Spleen (tissue), 7 donors: ENCODE measurements around the gene GALNT16.

Experiments used
- POLR2A ChIP-seq, 3 donors: fragments of 450-650 bp; IDR thresholded peaks; one replicate each; pipeline ENCODE4 v1.5.1; 2017; ENCODE audit warnings: antibody characterized with exemption in 3 of 3, mild to moderate bottlenecking in 1 of 3
- TF ChIP-seq, protein P1 (sequence below), 11 experiments: fragments of 200-600 bp in 7 of 11; fragments of 450-650 bp in 4 of 11; sonication (generic) in 4 of 11; IDR thresholded peaks in 8 of 11; conservative IDR thresholded peaks in 3 of 11; 1 replicate in 7 of 11; 2 replicates in 4 of 11; pipeline versions ENCODE4 v1.4.0 to v1.8.0; 2016 to 2021; ENCODE audit warnings: antibody characterized with exemption in 11 of 11, inconsistent platforms in 4 of 11, mild to moderate bottlenecking in 1 of 11
- donor health status: DM: no; HTN: no; CAD: no; lungs with moderate emphysema.
- donor health status: DM: no; HTN: no; CAD: no.
- donor health status: DM: no; HTN: no; CAD: no.

DNA sequence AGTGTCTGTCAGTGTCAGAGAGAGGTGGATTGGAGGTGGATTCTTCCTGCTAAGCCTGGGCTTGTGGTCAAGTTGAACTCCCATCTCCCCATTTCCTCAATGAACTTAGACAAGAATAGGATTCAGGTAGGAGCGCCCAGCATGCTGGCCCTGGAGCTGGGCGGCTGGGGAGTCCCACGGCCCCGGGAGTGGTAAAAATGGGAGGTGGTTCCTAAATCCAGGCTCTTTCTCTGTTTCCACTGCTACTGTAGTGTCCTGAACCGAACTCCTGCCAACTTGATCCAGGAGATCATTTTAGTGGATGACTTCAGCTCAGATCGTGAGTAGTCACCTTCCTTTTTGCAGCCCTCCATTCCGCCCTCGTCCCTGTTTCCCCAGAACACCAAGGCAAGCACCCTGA is 65.1 kb downstream of the GALNT16 start:
- TF ChIP-seq, protein P1, sequence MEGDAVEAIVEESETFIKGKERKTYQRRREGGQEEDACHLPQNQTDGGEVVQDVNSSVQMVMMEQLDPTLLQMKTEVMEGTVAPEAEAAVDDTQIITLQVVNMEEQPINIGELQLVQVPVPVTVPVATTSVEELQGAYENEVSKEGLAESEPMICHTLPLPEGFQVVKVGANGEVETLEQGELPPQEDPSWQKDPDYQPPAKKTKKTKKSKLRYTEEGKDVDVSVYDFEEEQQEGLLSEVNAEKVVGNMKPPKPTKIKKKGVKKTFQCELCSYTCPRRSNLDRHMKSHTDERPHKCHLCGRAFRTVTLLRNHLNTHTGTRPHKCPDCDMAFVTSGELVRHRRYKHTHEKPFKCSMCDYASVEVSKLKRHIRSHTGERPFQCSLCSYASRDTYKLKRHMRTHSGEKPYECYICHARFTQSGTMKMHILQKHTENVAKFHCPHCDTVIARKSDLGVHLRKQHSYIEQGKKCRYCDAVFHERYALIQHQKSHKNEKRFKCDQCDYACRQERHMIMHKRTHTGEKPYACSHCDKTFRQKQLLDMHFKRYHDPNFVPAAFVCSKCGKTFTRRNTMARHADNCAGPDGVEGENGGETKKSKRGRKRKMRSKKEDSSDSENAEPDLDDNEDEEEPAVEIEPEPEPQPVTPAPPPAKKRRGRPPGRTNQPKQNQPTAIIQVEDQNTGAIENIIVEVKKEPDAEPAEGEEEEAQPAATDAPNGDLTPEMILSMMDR (IDR thresholded peaks at IDR 0.05 in 8 of 11, conservative IDR thresholded peaks at IDR 0.05 in 3 of 11) = no peak
- TF ChIP-seq POLR2A (IDR thresholded peaks at IDR 0.05) = no peak
